ENCODE data around the gene CHAD. TPM values are rescaled to one million over a fixed set of nuclear protein-coding genes. Genes with fewer than 3 reads are reported as not detected.

The CHAD gene
- total RNA-seq, 1 experiment from 2014 or later: not detected

DNA sequence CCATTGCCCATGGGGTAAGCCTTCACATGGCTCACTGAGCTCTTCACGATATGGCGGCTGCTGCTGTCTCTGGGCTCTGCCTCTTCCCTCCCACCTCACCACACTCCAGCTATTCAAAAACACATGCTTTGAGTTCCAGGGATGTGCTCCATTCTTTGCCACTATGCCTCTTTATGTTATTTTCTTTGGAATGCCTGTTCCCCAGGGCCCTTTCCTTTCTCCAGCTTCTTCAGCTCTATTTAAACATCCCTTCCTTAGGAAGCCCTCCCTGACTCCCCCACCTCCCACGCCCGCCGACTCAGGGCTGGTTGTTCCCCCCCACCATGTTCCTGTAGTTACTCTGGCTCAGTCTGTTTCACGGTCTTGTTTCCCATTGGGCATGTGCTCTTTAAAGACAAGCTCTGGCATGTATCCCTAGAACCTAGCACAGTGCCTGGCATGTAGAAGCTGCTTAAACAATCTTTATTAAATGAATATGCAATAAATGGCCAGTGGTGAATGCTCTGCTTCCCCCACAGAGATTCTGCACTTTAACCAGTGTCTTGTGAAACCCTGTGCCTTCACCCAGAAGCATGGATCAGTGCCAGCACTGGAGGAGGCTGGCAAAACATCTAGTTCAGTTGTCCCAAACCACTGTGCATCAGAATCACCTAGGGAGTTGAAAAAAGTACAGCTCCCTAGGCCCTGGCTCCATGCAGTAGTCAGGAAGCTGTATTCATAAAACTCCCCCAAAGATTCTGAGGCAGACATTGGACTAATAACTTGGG lies 46.4 kb upstream of the CHAD start:
- H3K27ac Mint-ChIP-seq (ENCODE audit: low read depth, unreplicated experiment): peak overlapping the region; percentile 11

DNA sequence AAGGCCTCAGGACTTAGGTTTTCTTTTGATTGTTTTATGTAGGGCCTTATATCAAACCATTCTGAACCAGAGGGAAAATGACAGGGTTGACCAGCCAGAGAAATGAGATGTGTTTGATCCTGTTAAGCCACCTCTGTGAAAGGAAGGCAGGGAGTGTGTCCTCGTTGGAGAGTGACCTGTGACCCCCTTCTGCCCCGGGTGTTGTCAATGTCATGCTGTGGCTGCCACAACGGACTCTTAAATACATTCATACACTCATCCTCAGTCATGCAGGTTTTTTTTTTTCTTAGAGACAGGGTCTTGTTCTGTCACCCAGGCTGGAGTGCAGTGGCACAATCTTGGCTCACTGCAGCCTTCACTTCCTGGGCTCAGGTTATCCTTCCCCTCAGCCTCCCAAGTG lies 45.7 kb upstream of the CHAD start:
- no peak for DNase-seq (ENCODE audit: unreplicated experiment)
- no peaks in the 10 kb centered on the region for H3K9me3 Mint-ChIP-seq (ENCODE audit: unreplicated experiment)
- POLR2A ChIA-PET: interaction anchor here (1.7 to 3.0 kb wide), 2 partner anchors 10 to 27 kb away, joined by 13 to 14 read pairs; no protein-coding TSS in a partner anchor
- intact Hi-C loops (cut with micrococcal nuclease): no loop called here
- H3K27ac Mint-ChIP-seq (ENCODE audit: low read depth, unreplicated experiment): no peak overlapping the region
- no peak overlapping the region for H3K4me3 Mint-ChIP-seq (ENCODE audit: unreplicated experiment)
- no peaks in the 10 kb centered on the region for H3K36me3 Mint-ChIP-seq (ENCODE audit: insufficient read depth, unreplicated experiment)
- H3K4me1 Mint-ChIP-seq (ENCODE audit: insufficient read depth, unreplicated experiment): peaks cover 41% of the 10 kb centered on the region
- TF ChIP-seq, protein P1, sequence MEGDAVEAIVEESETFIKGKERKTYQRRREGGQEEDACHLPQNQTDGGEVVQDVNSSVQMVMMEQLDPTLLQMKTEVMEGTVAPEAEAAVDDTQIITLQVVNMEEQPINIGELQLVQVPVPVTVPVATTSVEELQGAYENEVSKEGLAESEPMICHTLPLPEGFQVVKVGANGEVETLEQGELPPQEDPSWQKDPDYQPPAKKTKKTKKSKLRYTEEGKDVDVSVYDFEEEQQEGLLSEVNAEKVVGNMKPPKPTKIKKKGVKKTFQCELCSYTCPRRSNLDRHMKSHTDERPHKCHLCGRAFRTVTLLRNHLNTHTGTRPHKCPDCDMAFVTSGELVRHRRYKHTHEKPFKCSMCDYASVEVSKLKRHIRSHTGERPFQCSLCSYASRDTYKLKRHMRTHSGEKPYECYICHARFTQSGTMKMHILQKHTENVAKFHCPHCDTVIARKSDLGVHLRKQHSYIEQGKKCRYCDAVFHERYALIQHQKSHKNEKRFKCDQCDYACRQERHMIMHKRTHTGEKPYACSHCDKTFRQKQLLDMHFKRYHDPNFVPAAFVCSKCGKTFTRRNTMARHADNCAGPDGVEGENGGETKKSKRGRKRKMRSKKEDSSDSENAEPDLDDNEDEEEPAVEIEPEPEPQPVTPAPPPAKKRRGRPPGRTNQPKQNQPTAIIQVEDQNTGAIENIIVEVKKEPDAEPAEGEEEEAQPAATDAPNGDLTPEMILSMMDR (IDR thresholded peaks at IDR 0.05; ENCODE audit: unreplicated experiment): no peak
- CTCF ChIA-PET: interaction anchor here (1.9 to 2.7 kb wide), 2 partner anchors 10 to 117 kb away, joined by 5 to 14 read pairs; partner anchors contain the start of gene LRRC59
- H3K27me3 Mint-ChIP-seq (ENCODE audit: insufficient read depth, unreplicated experiment): no peaks in the 10 kb centered on the region
- BruUV-seq (replicated peaks): no TSS peak

More for the DNA sequence above, 46.4 kb upstream of the CHAD start:
- intact Hi-C loops (cut with micrococcal nuclease): no loop called here
- H3K36me3 Mint-ChIP-seq (ENCODE audit: insufficient read depth, unreplicated experiment): no peaks in the 10 kb centered on the region
- no TSS peak for BruUV-seq (replicated peaks)
- ChIA-PET CTCF (interaction anchor here (0.5 to 2.7 kb wide), 7 partner anchors 8 to 118 kb away, joined by 3 to 14 read pairs (median 4); partner anchors contain the start of gene LRRC59), POLR2A (interaction anchor here (0.7 to 3.0 kb wide), 4 partner anchors 10 to 118 kb away, joined by 3 to 14 read pairs (median 8); partner anchors contain the start of gene LRRC59)
- H3K9me3 Mint-ChIP-seq (ENCODE audit: unreplicated experiment): no peaks in the 10 kb centered on the region
- no peak overlapping the region for H3K4me3 Mint-ChIP-seq (ENCODE audit: unreplicated experiment)
- TF ChIP-seq, protein P1 (IDR thresholded peaks at IDR 0.05; ENCODE audit: unreplicated experiment): no peak
- peak; percentile 85 for DNase-seq (ENCODE audit: unreplicated experiment)
- H3K27me3 Mint-ChIP-seq (ENCODE audit: insufficient read depth, unreplicated experiment): no peaks in the 10 kb centered on the region
- peaks cover 45% of the 10 kb centered on the region for H3K4me1 Mint-ChIP-seq (ENCODE audit: insufficient read depth, unreplicated experiment)

DNA sequence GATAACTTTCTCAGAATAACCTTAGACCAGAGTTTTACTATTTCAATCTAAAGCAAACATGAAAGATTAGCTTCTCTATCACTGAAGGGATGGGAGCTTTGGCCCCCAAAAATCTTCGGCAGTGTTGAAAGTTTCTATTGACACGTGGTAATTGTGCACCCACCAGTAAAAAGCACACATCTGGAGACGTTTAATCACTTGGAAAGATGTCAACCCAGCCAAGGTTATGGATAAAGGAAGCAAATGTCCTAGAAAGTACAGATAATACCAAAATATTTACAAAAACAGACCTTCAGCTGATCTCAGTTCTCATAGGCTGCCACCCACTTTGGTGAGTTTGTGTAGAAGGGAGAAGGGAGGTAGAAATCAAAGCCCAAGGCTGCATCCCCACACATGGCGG lies 44.8 kb upstream of the CHAD start:
- Mint-ChIP-seq H3K27me3 (ENCODE audit: insufficient read depth, unreplicated experiment) (no peaks in the 10 kb centered on the region), H3K9me3 (ENCODE audit: unreplicated experiment) (no peaks in the 10 kb centered on the region), H3K4me3 (ENCODE audit: unreplicated experiment) (no peak overlapping the region), H3K36me3 (ENCODE audit: insufficient read depth, unreplicated experiment) (no peaks in the 10 kb centered on the region), H3K27ac (ENCODE audit: low read depth, unreplicated experiment) (no peak overlapping the region), H3K4me1 (ENCODE audit: insufficient read depth, unreplicated experiment) (peaks cover 33% of the 10 kb centered on the region)
- ChIA-PET POLR2A (interaction anchor here (0.6 kb wide), 1 partner anchor 118 kb away, joined by 3 read pairs; no protein-coding TSS in a partner anchor), CTCF (no interaction called here)
- intact Hi-C loops (cut with micrococcal nuclease): no loop called here
- no TSS peak for BruUV-seq (replicated peaks)
- no peak for DNase-seq (ENCODE audit: unreplicated experiment)
- TF ChIP-seq, protein P1 (IDR thresholded peaks at IDR 0.05; ENCODE audit: unreplicated experiment): no peak

DNA sequence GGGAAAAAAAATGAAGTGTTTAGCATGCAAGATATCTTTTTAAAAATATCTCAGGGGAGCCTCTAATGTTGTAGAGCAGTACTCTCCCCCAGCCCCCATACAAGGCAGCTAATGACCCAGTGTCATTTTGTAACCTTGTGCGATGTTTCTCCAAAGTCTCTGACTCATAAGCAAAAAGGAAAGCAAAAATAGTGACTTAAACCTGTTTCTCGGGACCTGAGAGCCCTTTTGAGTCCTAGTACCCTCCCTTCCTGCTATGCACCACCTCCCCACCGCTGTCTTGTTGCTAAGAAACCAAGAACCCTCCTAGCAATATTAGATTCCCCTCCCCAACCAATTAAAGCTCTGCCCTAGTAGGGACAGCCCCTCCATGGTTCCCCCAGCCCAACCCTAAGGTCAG lies 42.4 kb upstream of the CHAD start:
- intact Hi-C loops (cut with micrococcal nuclease): no loop called here
- ChIA-PET POLR2A (interaction anchor here (0.7 to 1.9 kb wide), 3 partner anchors 23 to 30 kb away, joined by 3 to 8 read pairs (median 3); no protein-coding TSS in a partner anchor), CTCF (interaction anchor here (0.7 kb wide), 1 partner anchor 27 kb away, joined by 4 read pairs; no protein-coding TSS in a partner anchor)
- Mint-ChIP-seq H3K9me3 (ENCODE audit: unreplicated experiment) (no peaks in the 10 kb centered on the region), H3K36me3 (ENCODE audit: insufficient read depth, unreplicated experiment) (no peaks in the 10 kb centered on the region), H3K27ac (ENCODE audit: low read depth, unreplicated experiment) (no peak overlapping the region), H3K27me3 (ENCODE audit: insufficient read depth, unreplicated experiment) (no peaks in the 10 kb centered on the region), H3K4me3 (ENCODE audit: unreplicated experiment) (no peak overlapping the region), H3K4me1 (ENCODE audit: insufficient read depth, unreplicated experiment) (peaks cover 22% of the 10 kb centered on the region)
- TF ChIP-seq, protein P1 (IDR thresholded peaks at IDR 0.05; ENCODE audit: unreplicated experiment): no peak
- no peak for DNase-seq (ENCODE audit: unreplicated experiment)
- BruUV-seq (replicated peaks): no TSS peak

All from MCF 10A (cell line).